GM18508 (cell line): ENCODE data around the gene C11orf91.

Experiments used
- ATAC-seq: cut with Tn5 transposase; IDR thresholded peaks from one replicate; pipeline ENCODE4 v1.9.1; 2021; ENCODE audit warnings: moderate number of reproducible peaks; ENCODE audit not compliant: insufficient read depth, unreplicated experiment

Gene C11orf91

DNA sequence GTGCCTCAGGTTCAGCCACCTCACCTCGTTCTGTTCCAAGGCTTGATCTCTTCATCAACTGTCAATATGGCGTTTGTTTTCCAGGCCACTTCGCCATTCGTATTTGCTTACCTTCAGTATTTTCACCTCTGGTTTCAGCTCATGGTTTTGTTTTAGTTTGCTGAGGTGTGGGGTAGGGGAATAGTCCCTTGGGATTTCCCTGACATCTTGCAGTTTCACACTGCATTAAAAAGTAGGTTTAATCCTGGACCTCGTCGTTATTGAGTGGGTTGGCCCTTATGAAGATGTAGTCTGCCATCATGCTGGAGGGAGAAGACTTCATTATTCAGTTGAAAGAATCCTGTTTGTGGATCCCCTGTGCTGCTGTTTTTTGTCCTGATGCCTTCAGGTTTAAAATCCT is 46.0 kb downstream of the C11orf91 start:
- ATAC-seq: no peak

DNA sequence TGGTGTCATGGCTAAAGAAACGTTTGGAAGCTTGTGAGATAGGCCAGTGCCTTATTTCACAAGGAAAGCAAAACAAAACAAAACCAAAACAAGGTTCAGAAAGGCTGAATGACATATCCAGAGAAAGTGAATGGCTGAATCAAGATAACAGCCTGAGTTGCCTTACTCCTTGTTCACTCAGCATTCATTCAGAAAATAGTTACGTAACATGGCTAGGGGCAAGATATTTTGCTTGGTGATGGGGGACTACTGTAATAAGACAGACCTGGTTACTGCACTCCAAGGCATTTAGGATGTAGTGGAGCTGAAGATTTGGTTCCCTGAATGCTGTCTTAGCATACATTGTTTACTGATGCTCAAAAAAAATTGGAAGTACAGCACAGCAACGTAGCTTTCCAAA is 47.7 kb downstream of the C11orf91 start:
- no peak for ATAC-seq

DNA sequence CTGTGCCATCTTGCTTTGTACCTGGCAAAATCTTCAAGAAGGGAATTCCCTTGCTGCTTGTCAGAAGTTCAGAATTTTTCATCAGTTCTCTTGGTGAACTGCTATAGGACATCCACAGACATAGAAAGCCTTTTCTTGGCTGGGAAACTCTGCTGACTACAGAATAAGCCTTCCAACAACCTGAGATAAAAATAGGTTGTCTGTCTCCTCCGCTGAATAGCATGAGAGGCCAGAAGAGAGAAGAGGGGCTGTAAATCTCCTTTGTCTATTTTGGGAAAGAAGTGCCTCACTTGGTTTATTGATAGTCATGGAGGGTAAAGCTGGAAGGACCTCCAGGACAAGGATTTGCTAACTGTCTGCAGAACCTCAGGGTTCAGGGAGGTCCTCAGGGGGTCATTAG is 48.2 kb downstream of the C11orf91 start:
- ATAC-seq: no peak

DNA sequence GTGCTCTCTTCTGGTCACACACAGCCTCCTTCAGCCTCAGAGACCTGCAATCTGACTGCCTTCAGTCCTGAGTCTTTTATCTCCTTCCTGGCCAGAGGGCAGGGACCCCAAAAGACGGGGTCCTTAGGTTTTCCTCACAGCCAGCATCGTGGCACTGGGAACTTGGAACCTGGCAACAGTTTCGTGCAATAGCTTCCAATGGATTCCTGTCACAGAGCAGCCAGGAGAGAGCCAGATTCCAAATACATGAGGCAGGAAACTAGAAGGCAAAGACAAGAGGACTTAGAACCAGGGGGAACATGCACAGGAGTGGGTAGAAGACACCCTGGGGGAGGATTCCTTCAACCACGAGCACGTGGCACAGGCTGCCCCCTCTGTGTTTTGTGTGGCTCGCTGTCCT is 48.6 kb downstream of the C11orf91 start:
- ATAC-seq: no peak

DNA sequence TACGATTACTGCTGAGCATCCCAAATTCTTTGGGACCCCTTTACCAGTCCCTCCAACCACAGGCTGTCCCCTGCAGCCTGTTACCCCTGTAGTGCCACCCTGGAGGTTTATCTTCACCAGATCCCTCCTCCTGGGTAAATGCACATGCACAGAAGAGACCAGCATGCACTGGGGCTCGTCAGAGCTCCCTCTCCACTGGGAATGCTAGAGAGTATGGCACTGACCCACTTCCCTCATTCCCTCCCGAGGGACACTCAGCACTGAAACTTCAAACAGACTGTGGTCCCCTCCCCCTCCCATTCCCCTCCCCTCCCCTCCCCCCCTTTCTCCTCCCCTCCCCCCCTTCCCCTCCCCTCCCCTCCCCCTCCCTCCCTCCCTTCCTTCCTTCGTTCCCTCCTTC is 49.1 kb downstream of the C11orf91 start:
- no peak for ATAC-seq

DNA sequence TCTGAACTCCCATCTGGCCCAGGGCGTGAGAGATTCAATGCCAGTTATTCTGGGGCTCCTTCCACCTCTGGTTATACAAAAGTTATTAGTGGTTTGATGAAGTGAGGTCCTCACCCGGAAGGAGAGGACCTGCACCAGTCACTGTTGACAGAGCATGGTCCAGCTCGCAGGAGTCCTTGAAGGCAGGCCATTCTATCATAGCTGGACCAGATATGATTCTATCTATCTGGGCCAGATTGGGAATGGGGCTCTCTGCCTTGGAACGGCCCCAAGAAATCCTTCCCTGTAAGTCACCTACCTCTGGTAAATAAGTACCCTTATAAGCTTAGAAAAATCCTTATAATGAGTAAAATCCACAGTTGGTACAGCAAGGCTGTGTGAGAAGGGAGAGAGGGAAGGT is 50.7 kb downstream of the C11orf91 start:
- ATAC-seq: no peak
